HepG2 (cell line): ENCODE data around the gene ZMYND8. TPM values are rescaled to one million over a fixed set of nuclear protein-coding genes. Genes with fewer than 3 reads are reported as not detected.
A peak's percentile ranks its signal among the peaks of the same experiment; 100 is the strongest.

Experiments
- ELF1 ChIP-seq: sonication (generic); formaldehyde crosslinking; IDR thresholded peaks from 2 replicates; pipeline ENCODE4 v1.4.0; 2020; ENCODE audit warnings: missing genetic modification reagents
- FOSL2 ChIP-seq: sonication (generic); formaldehyde crosslinking; IDR thresholded peaks from 2 replicates; pipeline ENCODE4 v1.4.0; 2020; ENCODE audit warnings: missing genetic modification reagents
- FOXM1 ChIP-seq: sonication (generic); formaldehyde crosslinking; IDR thresholded peaks from 2 replicates; pipeline ENCODE4 v1.5.0; 2020; ENCODE audit warnings: missing genetic modification reagents
- HNF1B ChIP-seq: sonication (generic); formaldehyde crosslinking; IDR thresholded peaks from 2 replicates; pipeline ENCODE4 v1.5.1; 2020; ENCODE audit warnings: mild to moderate bottlenecking, moderate library complexity, missing genetic modification reagents
- ISL2 ChIP-seq: sonication (generic); formaldehyde crosslinking; IDR thresholded peaks from 2 replicates; pipeline ENCODE4 v1.5.0; 2020; ENCODE audit warnings: missing genetic modification reagents
- JARID2 ChIP-seq: sonication (generic); formaldehyde crosslinking; IDR thresholded peaks from 2 replicates; pipeline ENCODE4 v1.8.1; 2023; ENCODE audit warnings: missing genetic modification reagents, inconsistent platforms; ENCODE audit not compliant: insufficient replicate concordance
- JUN ChIP-seq: sonication (generic); formaldehyde crosslinking; IDR thresholded peaks from 2 replicates; pipeline ENCODE4 v1.4.0; 2020; ENCODE audit warnings: mild to moderate bottlenecking, missing genetic modification reagents
- KDM4B ChIP-seq: sonication (generic); formaldehyde crosslinking; IDR thresholded peaks from 2 replicates; pipeline ENCODE4 v1.4.0; 2020; ENCODE audit warnings: missing genetic modification reagents
- MBD4 ChIP-seq: IDR thresholded peaks from 2 replicates; pipeline ENCODE4 v1.6.1; 2012; ENCODE audit warnings: low read length, inconsistent platforms, borderline replicate concordance
- MEIS2 ChIP-seq: sonication (generic); formaldehyde crosslinking; IDR thresholded peaks from 2 replicates; pipeline ENCODE4 v1.9.0; 2021; ENCODE audit warnings: mild to moderate bottlenecking, missing genetic modification reagents
- PHF8 ChIP-seq: sonication (generic); formaldehyde crosslinking; IDR thresholded peaks from 2 replicates; pipeline ENCODE4 v1.5.0; 2020; ENCODE audit warnings: missing genetic modification reagents
- REL ChIP-seq: sonication (generic); formaldehyde crosslinking; conservative IDR thresholded peaks from 2 replicates; pipeline ENCODE4 v1.8.0; 2022; ENCODE audit warnings: mild to moderate bottlenecking, missing genetic modification reagents, moderate library complexity
- SIN3B ChIP-seq: fragments of 150-350 bp; IDR thresholded peaks from 2 replicates; pipeline ENCODE4 v1.6.1; 2014; ENCODE audit warnings: low read length
- SIX4 ChIP-seq: sonication (generic); formaldehyde crosslinking; IDR thresholded peaks from 2 replicates; pipeline ENCODE4 v1.4.0; 2020; ENCODE audit warnings: missing genetic modification reagents
- TAF15 ChIP-seq: fragments of 200-400 bp; formaldehyde crosslinking; IDR thresholded peaks from one replicate; pipeline ENCODE4 v1.6.1; 2018; ENCODE audit warnings: mild to moderate bottlenecking, low read depth, low read length; ENCODE audit not compliant: poor library complexity, severe bottlenecking
- YEATS4 ChIP-seq: sonication (generic); formaldehyde crosslinking; IDR thresholded peaks from 2 replicates; pipeline ENCODE4 v1.4.0; 2020; ENCODE audit warnings: missing genetic modification reagents, borderline replicate concordance
- ZBTB26 ChIP-seq: IDR thresholded peaks from 2 replicates; pipeline ENCODE4 v1.6.1; 2016; ENCODE audit warnings: missing compliant biosample characterization, missing genetic modification reagents, borderline replicate concordance
- ZBTB4 ChIP-seq: sonication (generic); formaldehyde crosslinking; IDR thresholded peaks from 2 replicates; pipeline ENCODE4 v1.4.0; 2020; ENCODE audit warnings: missing genetic modification reagents, mild to moderate bottlenecking, borderline replicate concordance
- ZBTB7B ChIP-seq: sonication (generic); formaldehyde crosslinking; IDR thresholded peaks from 2 replicates; pipeline ENCODE4 v1.4.0; 2020; ENCODE audit warnings: missing genetic modification reagents
- ZC3H4 ChIP-seq: sonication (generic); formaldehyde crosslinking; IDR thresholded peaks from 2 replicates; pipeline ENCODE4 v1.4.0; 2020; ENCODE audit warnings: missing genetic modification reagents, borderline replicate concordance
- ZFP90 ChIP-seq: sonication (generic); formaldehyde crosslinking; IDR thresholded peaks from 2 replicates; pipeline ENCODE4 v1.8.0; 2022; ENCODE audit warnings: missing genetic modification reagents, mild to moderate bottlenecking, inconsistent platforms, borderline replicate concordance
- ZFY ChIP-seq: sonication (generic); formaldehyde crosslinking; IDR thresholded peaks from 2 replicates; pipeline ENCODE4 v1.4.0; 2020; ENCODE audit warnings: missing genetic modification reagents
- ZNF20 ChIP-seq: sonication (generic); formaldehyde crosslinking; IDR thresholded peaks from 2 replicates; pipeline ENCODE4 v1.4.0; 2020; ENCODE audit warnings: mild to moderate bottlenecking, moderate library complexity, missing genetic modification reagents
- ZNF496 ChIP-seq: sonication (generic); formaldehyde crosslinking; IDR thresholded peaks from 2 replicates; pipeline ENCODE4 v1.8.1; 2023; ENCODE audit warnings: mild to moderate bottlenecking, moderate library complexity, missing genetic modification reagents; ENCODE audit not compliant: insufficient replicate concordance
- ZNF550 ChIP-seq: sonication (generic); formaldehyde crosslinking; IDR thresholded peaks from 2 replicates; pipeline ENCODE4 v1.4.0; 2020; ENCODE audit warnings: mild to moderate bottlenecking, missing genetic modification reagents, borderline replicate concordance
- ZSCAN22 ChIP-seq: sonication (generic); formaldehyde crosslinking; IDR thresholded peaks from 2 replicates; pipeline ENCODE4 v1.4.0; 2020; ENCODE audit warnings: mild to moderate bottlenecking, missing genetic modification reagents
- polyA plus RNA-seq, 8 experiments: library from polyadenylated mRNA; depleted of rRNA in 3 of 8; stranded (reverse) in 7 of 8; unstranded in 1 of 8; fragments of >200 nt; fragmentation: Illumina TruSeq in 4 of 8; extraction: Trizol in 4 of 8; gene quantifications; 2 replicates each; pipeline versions ENCODE4 v1.2.1 to v1.2.3, GENCODE V29; 2011 to 2016; ENCODE audit warnings: low read depth in 4 of 8, missing spikeins in 1 of 8, mixed read lengths in 1 of 8; ENCODE audit not compliant: insufficient read depth in 1 of 8
- total RNA-seq, 5 experiments: library from RNA; depleted of rRNA; stranded (reverse); fragments of >200 nt; fragmentation: Illumina TruSeq; extraction: Trizol; gene quantifications; 2 replicates each; pipeline ENCODE4 v1.2.3, GENCODE V29; 2016; ENCODE audit warnings: low read depth in 1 of 5

The ZMYND8 gene
- total and polyA plus RNA-seq, 2 of the 13 experiments (the other 11 are each of a cell fraction or from before 2014, with no cell fraction given): 53.9 to 84.7 TPM

- no peak for TF ChIP-seq KDM4B (CRISPR knock-in tag)
- no peak for TF ChIP-seq ISL2
- no peak for TF ChIP-seq PHF8
- no peak for TF ChIP-seq SIN3B
- 0 out of 2 replicates have a peak, but pooled peaks have one; percentile 53 for TF ChIP-seq ZBTB4 (CRISPR knock-in tag)
- 0 out of 2 replicates have a peak, but pooled peaks have one; percentile 26 for TF ChIP-seq ZNF20
- TF ChIP-seq JUN (CRISPR knock-in tag): no peak
- TF ChIP-seq YEATS4: no peak
- TF ChIP-seq ZNF496 (CRISPR knock-in tag): no peak
- peak; percentile 46; the same call in 1 of the 2 replicates for TF ChIP-seq HNF1B
- peak; percentile 49; the same call in 1 of the 2 replicates for TF ChIP-seq ZNF550 (CRISPR knock-in tag)
- TF ChIP-seq TAF15: no peak
- TF ChIP-seq MBD4: no peak
- TF ChIP-seq SIX4: no peak
- TF ChIP-seq ZFP90 (CRISPR knock-in tag): no peak
- TF ChIP-seq REL: no peak
- TF ChIP-seq ELF1 (CRISPR knock-in tag): no peak
- TF ChIP-seq FOXM1 (CRISPR knock-in tag): no peak
- no peak for TF ChIP-seq ZBTB7B (CRISPR knock-in tag)
- TF ChIP-seq JARID2: no peak
- TF ChIP-seq ZC3H4 (CRISPR knock-in tag): no peak; the same call in 1 of the 2 replicates
- no peak for TF ChIP-seq ZSCAN22 (CRISPR knock-in tag)
- no peak for TF ChIP-seq ZBTB26
- no peak for TF ChIP-seq MEIS2 (CRISPR knock-in tag)
- TF ChIP-seq ZFY (CRISPR knock-in tag): no peak; the same call in 1 of the 2 replicates
- peak; percentile 86 for TF ChIP-seq FOSL2 (CRISPR knock-in tag)
Observed at GRCh38 chr20:47317127-47317895, 39.2 kb downstream of the ZMYND8 start (continued).
